ENCODE data around the gene KCNJ6. TPM values are rescaled to one million over a fixed set of nuclear protein-coding genes. Genes with fewer than 3 reads are reported as not detected.
"Not testable (repeated sequence)": the region's sequence is repeated elsewhere in the genome, so short reads cannot be mapped to it uniquely, and the experiment has no call there.

KCNJ6 gene
- total RNA-seq, 1 donor from 2014 or later, result 0.82 TPM

GRCh38 chr21:37717534-37717933 is 198.7 kb downstream of the KCNJ6 start:
- DNase-seq, result no peak

GRCh38 chr21:37712569-37712934 is 203.7 kb downstream of the KCNJ6 start:
- not testable (repeated sequence) for DNase-seq

- peak; percentile 88 for DNase-seq
Measured at GRCh38 chr21:37711836-37712568, 204.3 kb downstream of the KCNJ6 start.

GRCh38 chr21:37711286-37711829 is 204.9 kb downstream of the KCNJ6 start:
- no peak for DNase-seq

- DNase-seq, result peak; percentile 90
Measured at GRCh38 chr21:37710546-37711285, 205.5 kb downstream of the KCNJ6 start.

GRCh38 chr21:37704751-37705150 is 211.5 kb downstream of the KCNJ6 start:
- no peak for DNase-seq

- no peak for DNase-seq
Measured at GRCh38 chr21:37702241-37702640, 214.0 kb downstream of the KCNJ6 start.

- peak; percentile 73 for DNase-seq
Measured at GRCh38 chr21:37700641-37701202, 215.5 kb downstream of the KCNJ6 start.

GRCh38 chr21:37699024-37699775 is 217.1 kb downstream of the KCNJ6 start:
- DNase-seq, result no peak

GRCh38 chr21:37696936-37697335 is 219.3 kb downstream of the KCNJ6 start:
- no peak for DNase-seq

GRCh38 chr21:37695111-37695510 is 221.1 kb downstream of the KCNJ6 start:
- no peak for DNase-seq

- DNase-seq, result no peak
Measured at GRCh38 chr21:37688952-37689659, 227.2 kb downstream of the KCNJ6 start.

- no peak for DNase-seq
Measured at GRCh38 chr21:37686991-37687810, 229.1 kb downstream of the KCNJ6 start.

GRCh38 chr21:37684547-37684946 is 231.7 kb downstream of the KCNJ6 start:
- no peak for DNase-seq

- DNase-seq, result no peak
Measured at GRCh38 chr21:37684115-37684493, 232.2 kb downstream of the KCNJ6 start.

GRCh38 chr21:37683396-37684114 is 232.7 kb downstream of the KCNJ6 start:
- no peak for DNase-seq

- peak; percentile 58 for DNase-seq
Measured at GRCh38 chr21:37682966-37683365, 233.3 kb downstream of the KCNJ6 start.

GRCh38 chr21:37677006-37677405 is 239.3 kb downstream of the KCNJ6 start:
- DNase-seq, result no peak

GRCh38 chr21:37675202-37675801 is 241.0 kb downstream of the KCNJ6 start:
- peak; percentile 77 for DNase-seq
